ENCODE measurements around the gene PDXP.
"Not testable (repeated sequence)": the region's sequence is repeated elsewhere in the genome, so short reads cannot be mapped to it uniquely, and the experiment has no call there.

DNA sequence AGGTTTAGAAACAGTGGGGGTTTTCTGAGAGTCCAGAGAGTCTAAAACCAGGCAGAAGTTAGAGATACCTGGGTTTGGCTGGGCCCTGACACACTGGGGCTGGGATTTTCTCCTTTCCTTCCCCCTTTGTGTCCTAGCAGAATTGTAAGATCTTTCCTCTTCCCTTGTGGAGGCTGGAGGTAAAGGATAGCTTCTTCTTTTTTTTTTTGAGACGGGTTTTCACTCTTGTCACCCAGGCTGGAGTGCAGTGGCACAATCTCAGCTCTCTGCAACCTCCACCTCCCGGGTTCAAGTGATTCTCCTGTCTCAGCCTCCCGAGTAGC is 48.4 kb upstream of the PDXP start:
- TF ChIP-seq, protein P1, sequence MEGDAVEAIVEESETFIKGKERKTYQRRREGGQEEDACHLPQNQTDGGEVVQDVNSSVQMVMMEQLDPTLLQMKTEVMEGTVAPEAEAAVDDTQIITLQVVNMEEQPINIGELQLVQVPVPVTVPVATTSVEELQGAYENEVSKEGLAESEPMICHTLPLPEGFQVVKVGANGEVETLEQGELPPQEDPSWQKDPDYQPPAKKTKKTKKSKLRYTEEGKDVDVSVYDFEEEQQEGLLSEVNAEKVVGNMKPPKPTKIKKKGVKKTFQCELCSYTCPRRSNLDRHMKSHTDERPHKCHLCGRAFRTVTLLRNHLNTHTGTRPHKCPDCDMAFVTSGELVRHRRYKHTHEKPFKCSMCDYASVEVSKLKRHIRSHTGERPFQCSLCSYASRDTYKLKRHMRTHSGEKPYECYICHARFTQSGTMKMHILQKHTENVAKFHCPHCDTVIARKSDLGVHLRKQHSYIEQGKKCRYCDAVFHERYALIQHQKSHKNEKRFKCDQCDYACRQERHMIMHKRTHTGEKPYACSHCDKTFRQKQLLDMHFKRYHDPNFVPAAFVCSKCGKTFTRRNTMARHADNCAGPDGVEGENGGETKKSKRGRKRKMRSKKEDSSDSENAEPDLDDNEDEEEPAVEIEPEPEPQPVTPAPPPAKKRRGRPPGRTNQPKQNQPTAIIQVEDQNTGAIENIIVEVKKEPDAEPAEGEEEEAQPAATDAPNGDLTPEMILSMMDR (optimal IDR thresholded peaks at IDR 0.05 in 1 of 3, IDR thresholded peaks at IDR 0.05 in 1 of 3, conservative IDR thresholded peaks at IDR 0.05 in 1 of 3; ENCODE audit: extremely low read depth in 1 of 3, insufficient read depth in 2 of 3, low read length in 3 of 3) = not testable (repeated sequence)
- not testable (repeated sequence) for TF ChIP-seq EZH2 (IDR thresholded peaks at IDR 0.05; ENCODE audit: low read length)

Data from keratinocyte (primary cell).